ENCODE results near the gene SDK1. TPM values are rescaled to one million over a fixed set of nuclear protein-coding genes. Genes with fewer than 3 reads are reported as not detected.

The SDK1 gene
- polyA plus RNA-seq, 4 donors: 0.27 to 5.0 (median 2.1) TPM; not detected in 1

- Histone ChIP-seq H3K4me1 (ENCODE audit: control insufficient read depth in 3 of 3, insufficient read depth in 2 of 3, low read depth in 1 of 3, low read length in 2 of 3) (no peaks in the 10 kb centered on the region), H3K9me3 (ENCODE audit: control insufficient read depth in 2 of 2, insufficient read depth in 1 of 2, low read depth in 1 of 2, low read length in 1 of 2) (peaks cover 0 to 10% of the 10 kb centered on the region in 2 donors), H3K4me3 (ENCODE audit: low read depth in 1 of 3, low read length in 3 of 3) (no peak overlapping the region), H3K27me3 (ENCODE audit: control insufficient read depth in 3 of 3, insufficient read depth in 3 of 3, low read length in 3 of 3) (no peaks in the 10 kb centered on the region), H3K27ac (ENCODE audit: low read depth in 1 of 3, low read length in 2 of 3) (no peak overlapping the region), H3K36me3 (ENCODE audit: control insufficient read depth in 3 of 3, insufficient read depth in 2 of 3, low read depth in 1 of 3, low read length in 3 of 3) (no peaks in the 10 kb centered on the region)
- DNase-seq (no peak), FAIRE-seq (no peak)
- 63 to 82% (median 74%) methylated on average over 4 of the region's 4 CpGs for WGBS, 3 donors
Observed at GRCh38 chr7:3911685-3912084, 610.6 kb downstream of the SDK1 start.

- H3K4me3 ChIP-seq (ENCODE audit: low read depth in 1 of 3, low read length in 3 of 3): no peak overlapping the region
- DNase-seq: no peak
- H3K9me3 ChIP-seq (ENCODE audit: control insufficient read depth in 2 of 2, insufficient read depth in 1 of 2, low read depth in 1 of 2, low read length in 1 of 2): peaks cover 0 to 10% of the 10 kb centered on the region in 2 donors
- 87 to 89% (median 89%) methylated on average over 7 of the region's 7 CpGs for WGBS, 3 donors
- H3K27me3 ChIP-seq (ENCODE audit: control insufficient read depth in 3 of 3, insufficient read depth in 3 of 3, low read length in 3 of 3): no peaks in the 10 kb centered on the region
- H3K27ac ChIP-seq (ENCODE audit: low read depth in 1 of 3, low read length in 2 of 3): no peak overlapping the region
- no peaks in the 10 kb centered on the region for H3K36me3 ChIP-seq (ENCODE audit: control insufficient read depth in 3 of 3, insufficient read depth in 2 of 3, low read depth in 1 of 3, low read length in 3 of 3)
- H3K4me1 ChIP-seq (ENCODE audit: control insufficient read depth in 3 of 3, insufficient read depth in 2 of 3, low read depth in 1 of 3, low read length in 2 of 3): no peaks in the 10 kb centered on the region
- FAIRE-seq: no peak
Observed at GRCh38 chr7:3912291-3912690, 611.2 kb downstream of the SDK1 start.

GRCh38 chr7:3914051-3914775, 613.2 kb downstream of the SDK1 start:
- Histone ChIP-seq H3K27ac (ENCODE audit: low read depth in 1 of 3, low read length in 2 of 3) (no peak overlapping the region), H3K27me3 (ENCODE audit: control insufficient read depth in 3 of 3, insufficient read depth in 3 of 3, low read length in 3 of 3) (no peaks in the 10 kb centered on the region), H3K9me3 (ENCODE audit: control insufficient read depth in 2 of 2, insufficient read depth in 1 of 2, low read depth in 1 of 2, low read length in 1 of 2) (peaks cover 0 to 7% of the 10 kb centered on the region in 2 donors), H3K4me1 (ENCODE audit: control insufficient read depth in 3 of 3, insufficient read depth in 2 of 3, low read depth in 1 of 3, low read length in 2 of 3) (no peaks in the 10 kb centered on the region), H3K36me3 (ENCODE audit: control insufficient read depth in 3 of 3, insufficient read depth in 2 of 3, low read depth in 1 of 3, low read length in 3 of 3) (no peaks in the 10 kb centered on the region), H3K4me3 (ENCODE audit: low read depth in 1 of 3, low read length in 3 of 3) (no peak overlapping the region)
- no peak for FAIRE-seq
- WGBS, 3 donors: 82 to 85% (median 83%) methylated on average over 8 of the region's 8 CpGs
- DNase-seq: no peak

- DNase-seq: no peak
- Histone ChIP-seq H3K9me3 (ENCODE audit: control insufficient read depth in 2 of 2, insufficient read depth in 1 of 2, low read depth in 1 of 2, low read length in 1 of 2) (peaks cover 0 to 7% of the 10 kb centered on the region in 2 donors), H3K27ac (ENCODE audit: low read depth in 1 of 3, low read length in 2 of 3) (no peak overlapping the region), H3K36me3 (ENCODE audit: control insufficient read depth in 3 of 3, insufficient read depth in 2 of 3, low read depth in 1 of 3, low read length in 3 of 3) (no peaks in the 10 kb centered on the region), H3K4me3 (ENCODE audit: low read depth in 1 of 3, low read length in 3 of 3) (no peak overlapping the region), H3K4me1 (ENCODE audit: control insufficient read depth in 3 of 3, insufficient read depth in 2 of 3, low read depth in 1 of 3, low read length in 2 of 3) (no peaks in the 10 kb centered on the region), H3K27me3 (ENCODE audit: control insufficient read depth in 3 of 3, insufficient read depth in 3 of 3, low read length in 3 of 3) (no peaks in the 10 kb centered on the region)
- FAIRE-seq: no peak
- WGBS, 3 donors: 70 to 81% (median 71%) methylated on average over 9 of the region's 9 CpGs
Observed at GRCh38 chr7:3915337-3915878, 614.4 kb downstream of the SDK1 start.

GRCh38 chr7:3916146-3916545, 615.1 kb downstream of the SDK1 start:
- DNase-seq (no peak), FAIRE-seq (no peak)
- Histone ChIP-seq H3K9me3 (ENCODE audit: control insufficient read depth in 2 of 2, insufficient read depth in 1 of 2, low read depth in 1 of 2, low read length in 1 of 2) (peaks cover 0 to 3% of the 10 kb centered on the region in 2 donors), H3K4me3 (ENCODE audit: low read depth in 1 of 3, low read length in 3 of 3) (no peak overlapping the region), H3K36me3 (ENCODE audit: control insufficient read depth in 3 of 3, insufficient read depth in 2 of 3, low read depth in 1 of 3, low read length in 3 of 3) (no peaks in the 10 kb centered on the region), H3K27me3 (ENCODE audit: control insufficient read depth in 3 of 3, insufficient read depth in 3 of 3, low read length in 3 of 3) (no peaks in the 10 kb centered on the region), H3K27ac (ENCODE audit: low read depth in 1 of 3, low read length in 2 of 3) (no peak overlapping the region), H3K4me1 (ENCODE audit: control insufficient read depth in 3 of 3, insufficient read depth in 2 of 3, low read depth in 1 of 3, low read length in 2 of 3) (no peaks in the 10 kb centered on the region)
- 46 to 63% (median 50%) methylated on average over 1 of the region's 1 CpG for WGBS, 3 donors

GRCh38 chr7:3917436-3917835, 616.4 kb downstream of the SDK1 start:
- no peak for FAIRE-seq
- H3K36me3 ChIP-seq (ENCODE audit: control insufficient read depth in 3 of 3, insufficient read depth in 2 of 3, low read depth in 1 of 3, low read length in 3 of 3): no peaks in the 10 kb centered on the region
- H3K27ac ChIP-seq (ENCODE audit: low read depth in 1 of 3, low read length in 2 of 3): no peak overlapping the region
- no peak overlapping the region for H3K4me3 ChIP-seq (ENCODE audit: low read depth in 1 of 3, low read length in 3 of 3)
- H3K27me3 ChIP-seq (ENCODE audit: control insufficient read depth in 3 of 3, insufficient read depth in 3 of 3, low read length in 3 of 3): no peaks in the 10 kb centered on the region
- 49 to 55% (median 55%) methylated on average over 4 of the region's 4 CpGs for WGBS, 3 donors
- DNase-seq: no peak
- no peaks in the 10 kb centered on the region for H3K9me3 ChIP-seq (ENCODE audit: control insufficient read depth in 2 of 2, insufficient read depth in 1 of 2, low read depth in 1 of 2, low read length in 1 of 2)
- no peaks in the 10 kb centered on the region for H3K4me1 ChIP-seq (ENCODE audit: control insufficient read depth in 3 of 3, insufficient read depth in 2 of 3, low read depth in 1 of 3, low read length in 2 of 3)

GRCh38 chr7:3918576-3918975, 617.5 kb downstream of the SDK1 start:
- Histone ChIP-seq H3K9me3 (ENCODE audit: control insufficient read depth in 2 of 2, insufficient read depth in 1 of 2, low read depth in 1 of 2, low read length in 1 of 2) (no peaks in the 10 kb centered on the region), H3K4me1 (ENCODE audit: control insufficient read depth in 3 of 3, insufficient read depth in 2 of 3, low read depth in 1 of 3, low read length in 2 of 3) (no peaks in the 10 kb centered on the region), H3K4me3 (ENCODE audit: low read depth in 1 of 3, low read length in 3 of 3) (no peak overlapping the region), H3K27me3 (ENCODE audit: control insufficient read depth in 3 of 3, insufficient read depth in 3 of 3, low read length in 3 of 3) (no peaks in the 10 kb centered on the region), H3K36me3 (ENCODE audit: control insufficient read depth in 3 of 3, insufficient read depth in 2 of 3, low read depth in 1 of 3, low read length in 3 of 3) (no peaks in the 10 kb centered on the region), H3K27ac (ENCODE audit: low read depth in 1 of 3, low read length in 2 of 3) (no peak overlapping the region)
- FAIRE-seq (no peak), DNase-seq (no peak)
- 78 to 86% (median 82%) methylated on average over 8 of the region's 8 CpGs for WGBS, 3 donors

- no peak for FAIRE-seq
- no peaks in the 10 kb centered on the region for H3K27me3 ChIP-seq (ENCODE audit: control insufficient read depth in 3 of 3, insufficient read depth in 3 of 3, low read length in 3 of 3)
- peak; percentile 20 to 50 for DNase-seq
- H3K4me3 ChIP-seq (ENCODE audit: low read depth in 1 of 3, low read length in 3 of 3): no peak overlapping the region
- no peaks in the 10 kb centered on the region for H3K36me3 ChIP-seq (ENCODE audit: control insufficient read depth in 3 of 3, insufficient read depth in 2 of 3, low read depth in 1 of 3, low read length in 3 of 3)
- no peaks in the 10 kb centered on the region for H3K9me3 ChIP-seq (ENCODE audit: control insufficient read depth in 2 of 2, insufficient read depth in 1 of 2, low read depth in 1 of 2, low read length in 1 of 2)
- H3K4me1 ChIP-seq (ENCODE audit: control insufficient read depth in 3 of 3, insufficient read depth in 2 of 3, low read depth in 1 of 3, low read length in 2 of 3): no peaks in the 10 kb centered on the region
- no peak overlapping the region for H3K27ac ChIP-seq (ENCODE audit: low read depth in 1 of 3, low read length in 2 of 3)
- 32 to 47% (median 39%) methylated on average over 10 of the region's 10 CpGs for WGBS, 3 donors
Observed at GRCh38 chr7:3922175-3922635, 621.2 kb downstream of the SDK1 start.

Measured in small intestine (tissue), 7 donors.